Ishikawa (cell line): ENCODE measurements around the gene RNLS.

Source experiments
- FOXM1 ChIP-seq: IDR thresholded peaks from 2 replicates; pipeline ENCODE4 v1.6.1; 2012; ENCODE audit warnings: low read depth, borderline replicate concordance
- MAX ChIP-seq: IDR thresholded peaks from 2 replicates; pipeline ENCODE4 v1.6.1; 2012
- NFIC ChIP-seq: IDR thresholded peaks from 2 replicates; pipeline ENCODE4 v1.6.1; 2012
- RAD21 ChIP-seq: IDR thresholded peaks from 2 replicates; pipeline ENCODE4 v1.6.1; 2012; ENCODE audit warnings: low read depth
- TAF1 ChIP-seq: IDR thresholded peaks from 2 replicates; pipeline ENCODE4 v1.6.1; 2012; ENCODE audit warnings: low read depth, mild to moderate bottlenecking
- TEAD4 ChIP-seq: IDR thresholded peaks from 2 replicates; pipeline ENCODE4 v1.6.1; 2012
- USF1 ChIP-seq: IDR thresholded peaks from 2 replicates; pipeline ENCODE4 v1.6.1; 2012
- YY1 ChIP-seq: IDR thresholded peaks from 2 replicates; pipeline ENCODE4 v1.6.1; 2012; ENCODE audit warnings: low read depth

- TF ChIP-seq USF1 (no peak), MAX (no peak), TEAD4 (no peak), RAD21 (no peak), TAF1 (no peak), NFIC (no peak), FOXM1 (no peak), YY1 (no peak)
These were observed 221.6 kb downstream of the RNLS start for GRCh38 chr10:88361494-88361893.
